H9 (cell line): Measurements from ENCODE around the gene CHCHD3. TPM values are rescaled to one million over a fixed set of nuclear protein-coding genes. Genes with fewer than 3 reads are reported as not detected.
A peak's percentile ranks its signal among the peaks of the same experiment; 100 is the strongest.

Experiments used
- DNase-seq: peaks from one replicate; pipeline ENCODE4 v3.0.0-alpha.2; 2017
- H2AFZ ChIP-seq: one replicate; pipeline ENCODE4 v1.6.1; 2013; ENCODE audit warnings: mild to moderate bottlenecking, low read length, control low read depth, moderate library complexity
- H2AK5ac ChIP-seq: 2 replicates; pipeline ENCODE4 v1.6.1; 2013; ENCODE audit warnings: low read length, control low read depth, mixed read lengths; ENCODE audit not compliant: insufficient read length
- H2BK120ac ChIP-seq: one replicate; pipeline ENCODE4 v1.6.1; 2013; ENCODE audit warnings: low read depth, mild to moderate bottlenecking, low read length, control low read depth, inconsistent platforms; ENCODE audit not compliant: poor library complexity, severe bottlenecking
- H2BK12ac ChIP-seq: 2 replicates; pipeline ENCODE4 v1.6.1; 2013; ENCODE audit warnings: low read length, control low read depth, mixed read lengths, low read depth; ENCODE audit not compliant: insufficient read length
- H2BK15ac ChIP-seq: 2 replicates; pipeline ENCODE4 v1.6.1; 2013; ENCODE audit warnings: low read depth, low read length, control low read depth
- H2BK20ac ChIP-seq: one replicate; pipeline ENCODE4 v1.6.1; 2013; ENCODE audit warnings: low read depth, mild to moderate bottlenecking, low read length, control low read depth, inconsistent platforms; ENCODE audit not compliant: poor library complexity, severe bottlenecking
- H2BK5ac ChIP-seq: 2 replicates; pipeline ENCODE4 v1.6.1; 2013; ENCODE audit warnings: low read length, control low read depth, mixed read lengths; ENCODE audit not compliant: insufficient read length
- H3K14ac ChIP-seq: 2 replicates; pipeline ENCODE4 v1.6.1; 2013; ENCODE audit warnings: low read length, control low read depth; ENCODE audit not compliant: insufficient read depth
- H3K18ac ChIP-seq: 2 replicates; pipeline ENCODE4 v1.6.1; 2013; ENCODE audit warnings: low read depth, mild to moderate bottlenecking, mixed read lengths, low read length, control low read depth; ENCODE audit not compliant: insufficient read length
- H3K23ac ChIP-seq: 2 replicates; pipeline ENCODE4 v1.6.1; 2013; ENCODE audit warnings: low read length, control low read depth, mixed read lengths, low read depth; ENCODE audit not compliant: insufficient read length
- H3K23me2 ChIP-seq: 2 replicates; pipeline ENCODE4 v1.6.1; 2013; ENCODE audit warnings: low read depth, mild to moderate bottlenecking, mixed read lengths, low read length, control low read depth; ENCODE audit not compliant: insufficient read length, poor library complexity, severe bottlenecking
- H3K27ac ChIP-seq: 2 replicates; pipeline ENCODE4 v1.5.1; 2013; ENCODE audit warnings: low read length, control low read depth, mixed read lengths, low read depth; ENCODE audit not compliant: insufficient read length
- H3K27me3 ChIP-seq: 2 replicates; pipeline ENCODE4 v1.6.1; 2013; ENCODE audit warnings: low read length, control low read depth, inconsistent platforms; ENCODE audit not compliant: insufficient read depth
- H3K4ac ChIP-seq: 2 replicates; pipeline ENCODE4 v1.6.1; 2013; ENCODE audit warnings: low read depth, mild to moderate bottlenecking, control low read depth, inconsistent platforms, low read length, moderate library complexity
- H3K4me1 ChIP-seq: 2 replicates; pipeline ENCODE4 v1.6.1; 2013; ENCODE audit warnings: low read length, control low read depth, inconsistent platforms; ENCODE audit not compliant: insufficient read depth
- H3K4me2 ChIP-seq: 2 replicates; pipeline ENCODE4 v1.6.1; 2013; ENCODE audit warnings: low read length, control low read depth, mixed read lengths; ENCODE audit not compliant: insufficient read length, insufficient read depth
- H3K56ac ChIP-seq: 2 replicates; pipeline ENCODE4 v1.6.1; 2013; ENCODE audit warnings: low read depth, mild to moderate bottlenecking, mixed read lengths, low read length, control low read depth; ENCODE audit not compliant: insufficient read length
- H3K79me1 ChIP-seq: 2 replicates; pipeline ENCODE4 v1.6.1; 2013; ENCODE audit warnings: low read depth, mild to moderate bottlenecking, moderate library complexity, low read length, control low read depth, inconsistent platforms; ENCODE audit not compliant: insufficient read depth, poor library complexity, severe bottlenecking
- H3K79me2 ChIP-seq: 2 replicates; pipeline ENCODE4 v1.6.1; 2013; ENCODE audit warnings: low read length, control low read depth, inconsistent platforms; ENCODE audit not compliant: insufficient read depth
- H3K9ac ChIP-seq: 2 replicates; pipeline ENCODE4 v1.6.1; 2013; ENCODE audit warnings: low read length, control low read depth, mixed read lengths; ENCODE audit not compliant: insufficient read length; ENCODE audit errors: extremely low read depth
- H3K9me3 ChIP-seq: one replicate; pipeline ENCODE4 v1.6.1; 2013; ENCODE audit warnings: low read depth, low read length, inconsistent platforms; ENCODE audit not compliant: control insufficient read depth
- H3T11ph ChIP-seq: one replicate; pipeline ENCODE4 v1.6.1; 2013; ENCODE audit warnings: mild to moderate bottlenecking, low read length, control low read depth, inconsistent platforms
- H4K20me1 ChIP-seq: one replicate; pipeline ENCODE4 v1.6.1; 2013; ENCODE audit not compliant: control insufficient read depth, insufficient read length, insufficient read depth
- H4K5ac ChIP-seq: 2 replicates; pipeline ENCODE4 v1.6.1; 2013; ENCODE audit warnings: low read depth, mild to moderate bottlenecking, mixed read lengths, low read length, control low read depth; ENCODE audit not compliant: insufficient read length
- H4K8ac ChIP-seq: replicated peaks from 2 replicates; pipeline ENCODE4 v1.6.1; 2013; ENCODE audit warnings: low read length, control low read depth, mixed read lengths, low read depth; ENCODE audit not compliant: insufficient read length
- H4K91ac ChIP-seq: 2 replicates; pipeline ENCODE4 v1.6.1; 2013; ENCODE audit warnings: low read depth, mild to moderate bottlenecking, moderate library complexity, mixed read lengths, low read length, control low read depth; ENCODE audit not compliant: insufficient read length
- H3K27ac Mint-ChIP-seq, 3 experiments: 2 replicates in 2 of 3; 3 replicates in 1 of 3; pipeline ENCODE4 v1.8.0; 2020 to 2021; ENCODE audit warnings: mixed read lengths in 3 of 3, mild to moderate bottlenecking in 1 of 3, moderate library complexity in 1 of 3
- H3K27me3 Mint-ChIP-seq: 2 replicates; pipeline ENCODE4 v1.8.0; 2021; ENCODE audit warnings: low read depth, mild to moderate bottlenecking, moderate library complexity, mixed read lengths
- H3K36me3 Mint-ChIP-seq, 3 experiments: 2 replicates in 2 of 3; 3 replicates in 1 of 3; pipeline ENCODE4 v1.8.0; 2020 to 2021; ENCODE audit warnings: low read depth in 3 of 3, mixed read lengths in 3 of 3; ENCODE audit not compliant: insufficient read depth in 1 of 3
- H3K4me1 Mint-ChIP-seq, 2 experiments: 2 replicates each; pipeline ENCODE4 v1.8.0; 2020; ENCODE audit warnings: mixed read lengths in 2 of 2
- H3K4me3 Mint-ChIP-seq, 2 experiments: 2 replicates in 1 of 2; 3 replicates in 1 of 2; pipeline ENCODE4 v1.8.0; 2020 to 2021; ENCODE audit warnings: mild to moderate bottlenecking in 2 of 2, mixed read lengths in 2 of 2, moderate library complexity in 1 of 2
- H3K9me3 Mint-ChIP-seq, 2 experiments: 2 replicates in 1 of 2; 3 replicates in 1 of 2; pipeline ENCODE4 v1.8.0; 2020; ENCODE audit warnings: mild to moderate bottlenecking in 2 of 2, mixed read lengths in 2 of 2, moderate library complexity in 1 of 2
- CTCF ChIP-seq: fragments of 200-600 bp; sonication (generic); conservative IDR thresholded peaks from 3 replicates; pipeline ENCODE4 v1.8.0; 2021; ENCODE audit warnings: antibody characterized with exemption, mild to moderate bottlenecking
- WGBS: extraction: QIAGEN DNeasy Blood & Tissue Kit; methylation state at CpG from one replicate; pipeline ENCODE4 v1.1.7; 2013; ENCODE audit warnings: missing lambda C conversion rate, low lambda C conversion rate, mixed read lengths; ENCODE audit not compliant: insufficient read length; ENCODE audit errors: extremely low coverage; 5-methylcytosine and 5-hydroxymethylcytosine counted together
- total RNA-seq: library from RNA; stranded (reverse); gene quantifications from 2 replicates; pipeline ENCODE4 v1.2.1, GENCODE V29; 2021

The CHCHD3 gene
- total RNA-seq, 1 experiment from 2014 or later, result 104 TPM

GRCh38 chr7:132991615-132992587, 90.0 kb downstream of the CHCHD3 start:
- Mint-ChIP-seq H3K4me3 (no peak overlapping the region), H3K27ac (peak overlapping the region; percentile 15 to 56 (median 29); a peak in 5 of 7 replicates)
- H3K56ac ChIP-seq, result no peak overlapping the region

More at GRCh38 chr7:132991615-132992587, 90.0 kb downstream of the CHCHD3 start:
- Histone ChIP-seq H2BK120ac (no peak overlapping the region), H3K79me2 (peaks cover 18% of the 10 kb centered on the region; the same call in 1 of the 2 replicates), H2BK12ac (no peak overlapping the region), H3K23ac (no peak overlapping the region), H3K79me1 (peaks cover 23% of the 10 kb centered on the region), H2BK15ac (no peak overlapping the region), H3K4ac (no peak overlapping the region), H3K9me3 (no peaks in the 10 kb centered on the region), H4K91ac (no peak overlapping the region), H3K4me2 (no peak overlapping the region), H2BK5ac (no peak overlapping the region), H4K20me1 (no peaks in the 10 kb centered on the region), H2BK20ac (no peak overlapping the region), H3K9ac (no peak overlapping the region), H4K8ac (no peak overlapping the region), H3K14ac (no peak overlapping the region; the same call in 1 of the 2 replicates), H3K4me1 (peaks cover 2% of the 10 kb centered on the region; the same call in 1 of the 2 replicates), H3K27ac (no peak overlapping the region), H4K5ac (no peak overlapping the region), H3K27me3 (no peaks in the 10 kb centered on the region), H2AK5ac (no peak overlapping the region), H3K23me2 (no peaks in the 10 kb centered on the region), H2AFZ (no peak overlapping the region), H3T11ph (no peak overlapping the region), H3K18ac (no peak overlapping the region)
- no peaks in the 10 kb centered on the region for H3K27me3 Mint-ChIP-seq
- no peak for TF ChIP-seq CTCF
- peaks cover 6% of the 10 kb centered on the region in 3 experiments; a peak in 6 of 7 replicates for H3K36me3 Mint-ChIP-seq
- no peak for DNase-seq
- peaks cover 0 to under 1% of the 10 kb centered on the region in 2 experiments; a peak in 1 of 5 replicates for H3K9me3 Mint-ChIP-seq
- WGBS, result no CpG with 5 or more reads among the region's 9 CpGs
- H3K4me1 Mint-ChIP-seq, result peaks cover 35 to 42% of the 10 kb centered on the region in 2 experiments
